IPS-18a (cell line): ENCODE data around the gene SND1.
"Not testable (repeated sequence)": the region's sequence is repeated elsewhere in the genome, so short reads cannot be mapped to it uniquely, and the experiment has no call there.

Source experiments
- H3K27ac ChIP-seq: one replicate; pipeline ENCODE4 v1.5.1; 2013; ENCODE audit warnings: low read length
- H3K27me3 ChIP-seq: one replicate; pipeline ENCODE4 v1.6.1; 2013; ENCODE audit warnings: mild to moderate bottlenecking, low read length; ENCODE audit not compliant: control insufficient read depth, insufficient read depth
- H3K36me3 ChIP-seq: one replicate; pipeline ENCODE4 v1.6.1; 2013; ENCODE audit warnings: low read depth, low read length; ENCODE audit not compliant: control insufficient read depth
- H3K4me1 ChIP-seq: one replicate; pipeline ENCODE4 v1.6.1; 2013; ENCODE audit warnings: low read depth, low read length; ENCODE audit not compliant: control insufficient read depth
- H3K4me3 ChIP-seq: one replicate; pipeline ENCODE4 v1.5.1; 2013; ENCODE audit warnings: low read length
- H3K9ac ChIP-seq: one replicate; pipeline ENCODE4 v1.6.1; 2013; ENCODE audit warnings: mild to moderate bottlenecking, low read length, moderate library complexity
- H3K9me3 ChIP-seq: one replicate; pipeline ENCODE4 v1.6.1; 2013; ENCODE audit warnings: low read depth, low read length; ENCODE audit not compliant: control insufficient read depth

SND1 gene

GRCh38 chr7:127828843-127829500, 177.0 kb downstream of the SND1 start:
- no peaks in the 10 kb centered on the region for H3K4me1 ChIP-seq
- H3K9me3 ChIP-seq, result no peaks in the 10 kb centered on the region

GRCh38 chr7:127831318-127832219, 179.6 kb downstream of the SND1 start:
- Histone ChIP-seq H3K9me3 (no peaks in the 10 kb centered on the region), H3K27ac (no peak overlapping the region), H3K27me3 (no peaks in the 10 kb centered on the region), H3K36me3 (no peaks in the 10 kb centered on the region), H3K4me1 (no peaks in the 10 kb centered on the region), H3K9ac (no peak overlapping the region), H3K4me3 (no peak overlapping the region)

More at GRCh38 chr7:127828843-127829500, 177.0 kb downstream of the SND1 start:
- Histone ChIP-seq H3K27ac (no peak overlapping the region), H3K4me3 (no peak overlapping the region), H3K27me3 (no peaks in the 10 kb centered on the region), H3K36me3 (no peaks in the 10 kb centered on the region), H3K9ac (no peak overlapping the region)

- Histone ChIP-seq H3K9ac (no peak overlapping the region), H3K27me3 (no peaks in the 10 kb centered on the region), H3K36me3 (no peaks in the 10 kb centered on the region), H3K9me3 (peaks cover 5% of the 10 kb centered on the region), H3K27ac (no peak overlapping the region), H3K4me3 (no peak overlapping the region), H3K4me1 (no peaks in the 10 kb centered on the region)
These were observed 180.6 kb downstream of the SND1 start for GRCh38 chr7:127832592-127832991.

- Histone ChIP-seq H3K9ac (no peak overlapping the region), H3K4me3 (no peak overlapping the region), H3K27me3 (no peaks in the 10 kb centered on the region), H3K36me3 (no peaks in the 10 kb centered on the region), H3K9me3 (peaks cover 5% of the 10 kb centered on the region), H3K27ac (no peak overlapping the region), H3K4me1 (no peaks in the 10 kb centered on the region)
These were observed 181.6 kb downstream of the SND1 start for GRCh38 chr7:127833641-127834040.

GRCh38 chr7:127835679-127836078, 183.7 kb downstream of the SND1 start:
- no peak overlapping the region for H3K4me3 ChIP-seq
- peaks cover 5% of the 10 kb centered on the region for H3K9me3 ChIP-seq
- H3K9ac ChIP-seq, result no peak overlapping the region
- no peaks in the 10 kb centered on the region for H3K36me3 ChIP-seq
- H3K27ac ChIP-seq, result no peak overlapping the region
- H3K4me1 ChIP-seq, result peaks cover 11% of the 10 kb centered on the region
- H3K27me3 ChIP-seq, result no peaks in the 10 kb centered on the region

- H3K27me3 ChIP-seq, H3K9me3 ChIP-seq, H3K9ac ChIP-seq, H3K36me3 ChIP-seq, H3K4me3 ChIP-seq, H3K27ac ChIP-seq: not testable (repeated sequence)
- H3K4me1 ChIP-seq, result peaks cover 18% of the 10 kb centered on the region
These were observed 185.9 kb downstream of the SND1 start for GRCh38 chr7:127837816-127838410.

- H3K4me1 ChIP-seq, result peaks cover 18% of the 10 kb centered on the region
- H3K4me3 ChIP-seq, result no peak overlapping the region
- no peaks in the 10 kb centered on the region for H3K36me3 ChIP-seq
- peaks cover 5% of the 10 kb centered on the region for H3K9me3 ChIP-seq
- no peak overlapping the region for H3K27ac ChIP-seq
- no peaks in the 10 kb centered on the region for H3K27me3 ChIP-seq
- no peak overlapping the region for H3K9ac ChIP-seq
These were observed 186.9 kb downstream of the SND1 start for GRCh38 chr7:127838816-127839415.

- Histone ChIP-seq H3K27me3 (no peaks in the 10 kb centered on the region), H3K27ac (no peak overlapping the region), H3K9me3 (peaks cover 5% of the 10 kb centered on the region), H3K9ac (no peak overlapping the region), H3K4me3 (no peak overlapping the region), H3K4me1 (peaks cover 18% of the 10 kb centered on the region), H3K36me3 (peaks cover 3% of the 10 kb centered on the region)
These were observed 188.4 kb downstream of the SND1 start for GRCh38 chr7:127840226-127840951.

GRCh38 chr7:127844165-127844564, 192.2 kb downstream of the SND1 start:
- H3K27ac ChIP-seq, result no peak overlapping the region
- no peak overlapping the region for H3K4me3 ChIP-seq
- peaks cover 28% of the 10 kb centered on the region for H3K4me1 ChIP-seq
- no peaks in the 10 kb centered on the region for H3K9me3 ChIP-seq
- peaks cover 5% of the 10 kb centered on the region for H3K36me3 ChIP-seq
- H3K9ac ChIP-seq, result no peak overlapping the region
- no peaks in the 10 kb centered on the region for H3K27me3 ChIP-seq

- no peaks in the 10 kb centered on the region for H3K9me3 ChIP-seq
- no peaks in the 10 kb centered on the region for H3K27me3 ChIP-seq
- H3K4me3 ChIP-seq, result no peak overlapping the region
- H3K9ac ChIP-seq, result no peak overlapping the region
- H3K36me3 ChIP-seq, result peaks cover 11% of the 10 kb centered on the region
- H3K27ac ChIP-seq, result no peak overlapping the region
- H3K4me1 ChIP-seq, result peaks cover 26% of the 10 kb centered on the region
These were observed 192.8 kb downstream of the SND1 start for GRCh38 chr7:127844707-127845331.
